ENCODE results near the gene EHD1.

The EHD1 gene

GRCh38 chr11:64871492-64871891, 6.9 kb downstream of the EHD1 start:
- DNase-seq: no peak

GRCh38 chr11:64870893-64871466, 7.4 kb downstream of the EHD1 start:
- no peak for DNase-seq

GRCh38 chr11:64870176-64870892, 8.1 kb downstream of the EHD1 start:
- DNase-seq: no peak

GRCh38 chr11:64869571-64870175, 8.7 kb downstream of the EHD1 start:
- peak in 2 of 6 experiments; percentile 26 to 47 for DNase-seq

- peak in 3 of 6 experiments; percentile 16 to 48 (median 36) for DNase-seq
Measured at GRCh38 chr11:64868904-64869570, 9.4 kb downstream of the EHD1 start.

- DNase-seq: no peak
Measured at GRCh38 chr11:64867748-64868462, 10.5 kb downstream of the EHD1 start.

- DNase-seq: no peak
Measured at GRCh38 chr11:64866173-64866491, 12.3 kb downstream of the EHD1 start.

- DNase-seq: no peak
Measured at GRCh38 chr11:64865286-64866172, 12.9 kb downstream of the EHD1 start.

GRCh38 chr11:64864473-64865285, 13.7 kb downstream of the EHD1 start:
- no peak for DNase-seq

GRCh38 chr11:64864135-64864472, 14.3 kb downstream of the EHD1 start:
- no peak for DNase-seq

GRCh38 chr11:64863391-64864060, 14.9 kb downstream of the EHD1 start:
- DNase-seq: no peak

- DNase-seq: no peak
Measured at GRCh38 chr11:64862987-64863390, 15.4 kb downstream of the EHD1 start.

GRCh38 chr11:64861227-64861975, 17.0 kb downstream of the EHD1 start:
- peak in 2 of 6 experiments; percentile 19 to 32 for DNase-seq

- peak in 5 of 6 experiments; percentile 30 to 74 (median 67) for DNase-seq
Measured at GRCh38 chr11:64859542-64860414, 18.6 kb downstream of the EHD1 start.

- DNase-seq: peak; percentile 43 to 68 (median 58)
Measured at GRCh38 chr11:64858467-64859263, 19.8 kb downstream of the EHD1 start.

- no peak for DNase-seq
Measured at GRCh38 chr11:64857485-64857884, 20.9 kb downstream of the EHD1 start.

- peak in 1 of 6 experiments; percentile 20 for DNase-seq
Measured at GRCh38 chr11:64856382-64857227, 21.8 kb downstream of the EHD1 start.

Measured in stimulated activated naive CD4-positive, alpha-beta T cell (primary cell).